Measurements from ENCODE around the gene CD300H.
A peak's percentile ranks its signal among the peaks of the same experiment; 100 is the strongest.
"Not testable (repeated sequence)": the region's sequence is repeated elsewhere in the genome, so short reads cannot be mapped to it uniquely, and the experiment has no call there.

CD300H gene

GRCh38 chr17:74525465-74525725, 41.9 kb downstream of the CD300H start:
- DNase-seq, result no peak

GRCh38 chr17:74524653-74525464, 42.5 kb downstream of the CD300H start:
- no peak for DNase-seq

GRCh38 chr17:74523308-74523707, 44.0 kb downstream of the CD300H start:
- DNase-seq, result no peak

GRCh38 chr17:74522381-74523105, 44.8 kb downstream of the CD300H start:
- DNase-seq, result no peak

GRCh38 chr17:74521701-74522201, 45.6 kb downstream of the CD300H start:
- no peak for DNase-seq

GRCh38 chr17:74520790-74521480, 46.4 kb downstream of the CD300H start:
- DNase-seq, result no peak

GRCh38 chr17:74520016-74520434, 47.3 kb downstream of the CD300H start:
- no peak for DNase-seq

- not testable (repeated sequence) for DNase-seq
Measured at GRCh38 chr17:74518413-74518981, 48.8 kb downstream of the CD300H start.

- DNase-seq, result no peak
Measured at GRCh38 chr17:74516561-74517328, 50.6 kb downstream of the CD300H start.

GRCh38 chr17:74515941-74516340, 51.4 kb downstream of the CD300H start:
- no peak for DNase-seq

GRCh38 chr17:74514632-74515334, 52.5 kb downstream of the CD300H start:
- DNase-seq, result peak; percentile 57

- DNase-seq, result peak; percentile 68
Measured at GRCh38 chr17:74513987-74514631, 53.2 kb downstream of the CD300H start.

- no peak for DNase-seq
Measured at GRCh38 chr17:74512624-74513091, 54.7 kb downstream of the CD300H start.

- DNase-seq, result no peak
Measured at GRCh38 chr17:74512036-74512435, 55.3 kb downstream of the CD300H start.
